ENCODE measurements around the gene SYF2. TPM values are rescaled to one million over a fixed set of nuclear protein-coding genes. Genes with fewer than 3 reads are reported as not detected.

Gene SYF2
- total and polyA plus RNA-seq, 2 experiments from 2014 or later: 24.6 to 82.6 TPM

GRCh38 chr1:25190260-25190659 lies 42.0 kb downstream of the SYF2 start:
- Histone ChIP-seq H3K27ac (ENCODE audit: low read depth) (no peak overlapping the region), H3K79me2 (replicated peaks; ENCODE audit: insufficient read depth) (no peaks in the 10 kb centered on the region), H3K4me2 (no peak overlapping the region), H3F3A (replicated peaks; ENCODE audit: low read depth) (no peaks in the 10 kb centered on the region), H3K4me3 (no peak overlapping the region), H3K27me3 (ENCODE audit: insufficient read depth) (no peaks in the 10 kb centered on the region), H3K36me3 (ENCODE audit: insufficient read depth) (no peaks in the 10 kb centered on the region), H2AFZ (no peak overlapping the region), H3K9me2 (ENCODE audit: insufficient read depth) (no peaks in the 10 kb centered on the region), H4K20me1 (replicated peaks; ENCODE audit: insufficient read depth) (no peaks in the 10 kb centered on the region), H3K4me1 (ENCODE audit: insufficient read depth) (no peaks in the 10 kb centered on the region)
- H3K27ac Mint-ChIP-seq: no peak overlapping the region
- H3K4me1 Mint-ChIP-seq: peaks cover 4% of the 10 kb centered on the region
- ATAC-seq: no peak
- TF ChIP-seq, protein P1, sequence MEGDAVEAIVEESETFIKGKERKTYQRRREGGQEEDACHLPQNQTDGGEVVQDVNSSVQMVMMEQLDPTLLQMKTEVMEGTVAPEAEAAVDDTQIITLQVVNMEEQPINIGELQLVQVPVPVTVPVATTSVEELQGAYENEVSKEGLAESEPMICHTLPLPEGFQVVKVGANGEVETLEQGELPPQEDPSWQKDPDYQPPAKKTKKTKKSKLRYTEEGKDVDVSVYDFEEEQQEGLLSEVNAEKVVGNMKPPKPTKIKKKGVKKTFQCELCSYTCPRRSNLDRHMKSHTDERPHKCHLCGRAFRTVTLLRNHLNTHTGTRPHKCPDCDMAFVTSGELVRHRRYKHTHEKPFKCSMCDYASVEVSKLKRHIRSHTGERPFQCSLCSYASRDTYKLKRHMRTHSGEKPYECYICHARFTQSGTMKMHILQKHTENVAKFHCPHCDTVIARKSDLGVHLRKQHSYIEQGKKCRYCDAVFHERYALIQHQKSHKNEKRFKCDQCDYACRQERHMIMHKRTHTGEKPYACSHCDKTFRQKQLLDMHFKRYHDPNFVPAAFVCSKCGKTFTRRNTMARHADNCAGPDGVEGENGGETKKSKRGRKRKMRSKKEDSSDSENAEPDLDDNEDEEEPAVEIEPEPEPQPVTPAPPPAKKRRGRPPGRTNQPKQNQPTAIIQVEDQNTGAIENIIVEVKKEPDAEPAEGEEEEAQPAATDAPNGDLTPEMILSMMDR (conservative IDR thresholded peaks at IDR 0.05; ENCODE audit: low read depth in 2 of 2): no peak
- TF ChIP-seq ZNF331 (CRISPR knock-in tag; IDR thresholded peaks at IDR 0.05; ENCODE audit: low read depth): no peak
- no peak for TF ChIP-seq CREB1 (CRISPR knock-in tag; IDR thresholded peaks at IDR 0.05; ENCODE audit: low read depth)
- no peak for TF ChIP-seq EZH2phosphoT487 (IDR thresholded peaks at IDR 0.05; ENCODE audit: unreplicated experiment)
- TF ChIP-seq REST (IDR thresholded peaks at IDR 0.05; ENCODE audit: unreplicated experiment): no peak
- no peak for TF ChIP-seq NANOG (IDR thresholded peaks at IDR 0.05; ENCODE audit: borderline replicate concordance)
- TF ChIP-seq JUNB (IDR thresholded peaks at IDR 0.05; ENCODE audit: unreplicated experiment): no peak
- TF ChIP-seq ZNF114 (CRISPR knock-in tag; IDR thresholded peaks at IDR 0.05): no peak
- TF ChIP-seq STAT1 (IDR thresholded peaks at IDR 0.05; ENCODE audit: unreplicated experiment): no peak
- no peak for TF ChIP-seq ETS1 (IDR thresholded peaks at IDR 0.05)
- TF ChIP-seq POLR2AphosphoS5 (IDR thresholded peaks at IDR 0.05; ENCODE audit: low read depth): no peak
- no peak for TF ChIP-seq ZNF462 (CRISPR knock-in tag; IDR thresholded peaks at IDR 0.05)
- TF ChIP-seq EZH2 (IDR thresholded peaks at IDR 0.05; ENCODE audit: low read depth, unreplicated experiment): no peak
- no peaks in the 10 kb centered on the region for H3K9me3 Mint-ChIP-seq
- H3K36me3 Mint-ChIP-seq (ENCODE audit: low read depth): no peaks in the 10 kb centered on the region
- no peak for DNase-seq (ENCODE audit: low spot score)
- H3K27me3 Mint-ChIP-seq (ENCODE audit: insufficient read depth, low read depth, poor library complexity): peaks cover 3% of the 10 kb centered on the region
- no peak overlapping the region for H3K4me3 Mint-ChIP-seq
